Stomach (tissue), 4 donors: ENCODE data around the gene SDK2.

Source experiments
- CTCF ChIP-seq, 7 experiments: fragments of 450-650 bp in 4 of 7; fragments of 200-600 bp in 3 of 7; sonication (generic) in 3 of 7; IDR thresholded peaks; one replicate each; pipeline ENCODE4 v1.5.1; 2016 to 2019; ENCODE audit warnings: antibody characterized with exemption in 7 of 7, control low read depth in 2 of 7, mild to moderate bottlenecking in 1 of 7
- POLR2A ChIP-seq, 4 donors: fragments of 450-650 bp; IDR thresholded peaks; one replicate each; pipeline ENCODE4 v1.6.1; 2016; ENCODE audit warnings: antibody characterized with exemption in 4 of 4, control low read depth in 2 of 4, mild to moderate bottlenecking in 1 of 4, moderate library complexity in 1 of 4

DNA sequence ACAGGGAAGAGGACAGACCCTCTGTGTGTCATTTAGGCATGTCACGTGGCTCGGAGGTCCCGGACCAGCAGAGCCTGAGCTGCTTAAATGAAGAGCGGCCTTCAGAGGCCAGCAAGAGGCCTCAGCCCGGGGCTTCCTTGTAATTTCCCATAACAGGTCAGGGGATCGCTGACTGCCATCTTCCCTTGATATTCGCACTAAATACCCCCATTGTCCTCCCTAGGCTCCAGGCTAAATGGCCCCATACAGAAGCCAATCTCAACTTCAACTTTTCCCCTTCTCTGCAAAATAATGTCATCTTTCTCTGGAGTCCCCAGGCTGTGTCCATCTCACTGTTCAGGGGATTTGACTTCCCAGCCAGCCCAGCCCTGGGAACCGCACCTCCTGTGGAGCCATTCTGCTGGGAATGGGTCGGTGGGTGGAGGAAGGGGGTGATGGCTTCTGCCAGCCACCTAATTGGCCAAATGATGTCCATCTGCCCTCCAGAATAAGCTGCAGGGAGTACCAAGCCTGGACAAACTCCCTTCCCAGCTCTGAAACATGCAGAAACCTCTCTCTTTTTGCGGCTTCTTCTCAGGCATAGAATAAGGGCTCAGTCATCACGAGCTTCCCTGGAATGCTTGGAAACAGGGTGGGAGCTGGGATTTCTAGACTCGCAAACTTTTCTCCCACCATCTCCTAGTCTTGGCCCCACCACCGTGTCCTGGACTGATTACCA, 129.9 kb downstream of the SDK2 start:
- TF ChIP-seq CTCF (IDR thresholded peaks at IDR 0.05), result no peak
- TF ChIP-seq POLR2A (IDR thresholded peaks at IDR 0.05), result no peak
